ENCODE measurements around the gene MEI4. TPM values are rescaled to one million over a fixed set of nuclear protein-coding genes. Genes with fewer than 3 reads are reported as not detected.

MEI4 gene, protein sequence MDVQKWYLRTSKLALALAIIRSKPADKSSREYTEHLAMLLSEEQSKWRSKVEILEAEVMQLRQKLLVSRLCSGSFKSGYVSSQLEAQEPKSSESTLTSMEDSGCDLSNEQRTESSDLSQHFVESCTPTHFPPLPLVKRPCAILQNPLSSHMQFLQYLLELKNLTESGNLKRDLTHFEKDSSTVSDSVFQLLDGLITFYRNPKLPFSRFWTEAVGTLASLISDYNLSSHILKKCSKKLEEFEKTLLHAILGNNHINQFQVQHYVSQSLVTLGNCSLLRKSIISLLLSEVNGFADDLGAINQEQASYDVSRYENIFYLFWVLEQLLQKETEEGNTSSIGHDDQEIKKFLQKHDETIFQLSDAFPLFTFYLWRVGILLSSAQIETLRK
- total RNA-seq: not detected
- long read RNA-seq: 0 reads

GRCh38 chr6:77652739-77653138, at the start of gene MEI4:
MEI4 (plus strand) TSS chr6:77653039; CDS start chr6:77690672, 37,633 bp downstream.
- H3K9me3 ChIP-seq: no peaks in the 10 kb centered on the region
- no peak within 1 kb of the TSS for H3K4me3 ChIP-seq
- no peak for ATAC-seq
- TF ChIP-seq, protein P1, sequence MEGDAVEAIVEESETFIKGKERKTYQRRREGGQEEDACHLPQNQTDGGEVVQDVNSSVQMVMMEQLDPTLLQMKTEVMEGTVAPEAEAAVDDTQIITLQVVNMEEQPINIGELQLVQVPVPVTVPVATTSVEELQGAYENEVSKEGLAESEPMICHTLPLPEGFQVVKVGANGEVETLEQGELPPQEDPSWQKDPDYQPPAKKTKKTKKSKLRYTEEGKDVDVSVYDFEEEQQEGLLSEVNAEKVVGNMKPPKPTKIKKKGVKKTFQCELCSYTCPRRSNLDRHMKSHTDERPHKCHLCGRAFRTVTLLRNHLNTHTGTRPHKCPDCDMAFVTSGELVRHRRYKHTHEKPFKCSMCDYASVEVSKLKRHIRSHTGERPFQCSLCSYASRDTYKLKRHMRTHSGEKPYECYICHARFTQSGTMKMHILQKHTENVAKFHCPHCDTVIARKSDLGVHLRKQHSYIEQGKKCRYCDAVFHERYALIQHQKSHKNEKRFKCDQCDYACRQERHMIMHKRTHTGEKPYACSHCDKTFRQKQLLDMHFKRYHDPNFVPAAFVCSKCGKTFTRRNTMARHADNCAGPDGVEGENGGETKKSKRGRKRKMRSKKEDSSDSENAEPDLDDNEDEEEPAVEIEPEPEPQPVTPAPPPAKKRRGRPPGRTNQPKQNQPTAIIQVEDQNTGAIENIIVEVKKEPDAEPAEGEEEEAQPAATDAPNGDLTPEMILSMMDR (IDR thresholded peaks at IDR 0.05): no peak
- H3K36me3 ChIP-seq: no peaks in the 10 kb centered on the region
- H3K4me1 ChIP-seq: no peaks in the 10 kb centered on the region
- intact Hi-C loops (cut with DNase I): no loop called here
- H3K27ac ChIP-seq: no peak within 1 kb of the TSS
- DNase-seq: no peak
- peaks cover 7% of the 10 kb centered on the region for H3K27me3 ChIP-seq (ENCODE audit: low read depth)

GRCh38 chr6:77604476-77604875, 48.4 kb upstream of the MEI4 start:
- TF ChIP-seq, protein P1 (IDR thresholded peaks at IDR 0.05): no peak

DNA sequence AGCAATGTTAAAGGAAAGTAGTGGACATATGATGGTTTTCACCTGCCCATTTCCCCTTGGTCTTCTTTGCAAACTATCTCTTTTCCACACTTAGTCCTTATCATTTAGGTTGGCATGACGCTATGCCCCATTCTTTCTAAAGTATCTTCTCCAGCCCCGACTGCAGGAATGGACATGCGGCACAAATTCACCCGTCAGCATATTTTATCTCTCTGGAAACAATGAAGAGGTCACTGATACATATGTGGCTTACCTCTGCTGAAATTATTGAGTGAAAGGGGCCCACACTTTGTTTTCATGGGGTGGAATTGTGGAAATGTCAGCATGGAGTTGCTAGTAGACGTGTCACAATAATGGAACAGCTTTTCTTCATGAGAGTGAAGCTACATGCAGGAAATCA, 45.8 kb upstream of the MEI4 start:
- Histone ChIP-seq H3K27ac (no peak overlapping the region), H3K27me3 (ENCODE audit: low read depth) (no peaks in the 10 kb centered on the region), H3K4me1 (no peaks in the 10 kb centered on the region), H3K36me3 (no peaks in the 10 kb centered on the region), H3K4me3 (no peak overlapping the region), H3K9me3 (no peaks in the 10 kb centered on the region)
- intact Hi-C loops (cut with DNase I): no loop called here
- no peak for ATAC-seq
- no peak for DNase-seq
- TF ChIP-seq, protein P1 (IDR thresholded peaks at IDR 0.05): no peak

More at GRCh38 chr6:77604476-77604875, 48.4 kb upstream of the MEI4 start:
- no peak overlapping the region for H3K27ac ChIP-seq
- ATAC-seq: no peak
- H3K27me3 ChIP-seq (ENCODE audit: low read depth): no peaks in the 10 kb centered on the region
- intact Hi-C loops (cut with DNase I): no loop called here
- H3K4me1 ChIP-seq: no peaks in the 10 kb centered on the region
- DNase-seq: no peak
- no peaks in the 10 kb centered on the region for H3K9me3 ChIP-seq
- no peaks in the 10 kb centered on the region for H3K36me3 ChIP-seq
- no peak overlapping the region for H3K4me3 ChIP-seq

GRCh38 chr6:77609106-77609505, 43.7 kb upstream of the MEI4 start:
- Histone ChIP-seq H3K27ac (no peak overlapping the region), H3K27me3 (ENCODE audit: low read depth) (no peaks in the 10 kb centered on the region), H3K4me1 (no peaks in the 10 kb centered on the region), H3K4me3 (no peak overlapping the region), H3K36me3 (no peaks in the 10 kb centered on the region), H3K9me3 (no peaks in the 10 kb centered on the region)
- TF ChIP-seq, protein P1 (IDR thresholded peaks at IDR 0.05): no peak
- no peak for DNase-seq
- intact Hi-C loops (cut with DNase I): no loop called here
- no peak for ATAC-seq

DNA sequence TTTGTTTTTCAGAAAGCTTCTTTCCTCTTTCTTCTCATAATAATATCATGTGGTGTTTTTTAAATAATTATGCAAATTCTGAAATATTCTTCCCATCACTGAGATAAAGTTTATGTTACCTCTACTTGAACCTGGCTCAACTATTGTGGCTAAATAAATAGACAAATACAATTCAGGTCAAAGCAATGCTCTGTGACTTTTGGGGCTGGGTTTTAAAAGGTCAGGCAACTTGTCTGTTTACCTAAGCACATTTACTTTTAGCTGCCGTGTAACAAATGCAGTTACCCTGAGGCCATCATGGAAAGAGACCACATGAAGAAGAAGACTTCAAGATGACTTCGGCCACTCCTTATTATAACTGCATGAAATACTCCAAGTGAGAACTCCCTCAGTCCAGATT, 33.7 kb upstream of the MEI4 start:
- Histone ChIP-seq H3K36me3 (no peaks in the 10 kb centered on the region), H3K9me3 (peaks cover 4% of the 10 kb centered on the region), H3K27ac (no peak overlapping the region), H3K27me3 (ENCODE audit: low read depth) (no peaks in the 10 kb centered on the region), H3K4me1 (no peaks in the 10 kb centered on the region), H3K4me3 (no peak overlapping the region)
- intact Hi-C loops (cut with DNase I): no loop called here
- ATAC-seq (no peak), DNase-seq (no peak)
- TF ChIP-seq, protein P1 (IDR thresholded peaks at IDR 0.05): no peak
